Measurements from ENCODE around the gene PYDC1. TPM values are rescaled to one million over a fixed set of nuclear protein-coding genes. Genes with fewer than 3 reads are reported as not detected.

The PYDC1 gene
- total RNA-seq, 1 experiment from 2014 or later, result not detected

DNA sequence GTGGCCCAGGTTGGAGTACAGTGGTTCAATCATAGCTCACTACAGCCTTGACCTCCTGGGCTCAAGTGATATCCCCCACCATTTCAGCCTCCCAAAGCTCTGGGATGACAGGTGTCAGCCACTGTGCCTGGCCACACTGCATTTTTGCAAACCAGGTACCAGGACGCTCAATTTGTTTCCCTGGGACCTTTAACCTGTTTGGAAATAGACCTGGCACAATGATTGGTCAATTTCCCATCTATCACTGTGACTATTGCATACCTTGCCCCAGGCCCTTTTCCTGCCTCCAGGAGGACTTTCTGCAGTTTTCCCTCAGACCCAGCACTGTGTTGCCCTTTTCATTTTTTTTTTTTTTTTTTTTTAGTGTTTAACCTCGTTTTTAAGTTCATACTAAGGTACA, 48.1 kb downstream of the PYDC1 start:
- CTCF ChIA-PET, result interaction anchor here (0.7 kb wide), 1 partner anchor 774 kb away, joined by 4 read pairs; the partner anchor contains the start of gene ZNF48
- no peaks in the 10 kb centered on the region for H3K27me3 ChIP-seq (replicated peaks; ENCODE audit: control insufficient read depth, insufficient read depth, low read length)
- TF ChIP-seq, protein P1, sequence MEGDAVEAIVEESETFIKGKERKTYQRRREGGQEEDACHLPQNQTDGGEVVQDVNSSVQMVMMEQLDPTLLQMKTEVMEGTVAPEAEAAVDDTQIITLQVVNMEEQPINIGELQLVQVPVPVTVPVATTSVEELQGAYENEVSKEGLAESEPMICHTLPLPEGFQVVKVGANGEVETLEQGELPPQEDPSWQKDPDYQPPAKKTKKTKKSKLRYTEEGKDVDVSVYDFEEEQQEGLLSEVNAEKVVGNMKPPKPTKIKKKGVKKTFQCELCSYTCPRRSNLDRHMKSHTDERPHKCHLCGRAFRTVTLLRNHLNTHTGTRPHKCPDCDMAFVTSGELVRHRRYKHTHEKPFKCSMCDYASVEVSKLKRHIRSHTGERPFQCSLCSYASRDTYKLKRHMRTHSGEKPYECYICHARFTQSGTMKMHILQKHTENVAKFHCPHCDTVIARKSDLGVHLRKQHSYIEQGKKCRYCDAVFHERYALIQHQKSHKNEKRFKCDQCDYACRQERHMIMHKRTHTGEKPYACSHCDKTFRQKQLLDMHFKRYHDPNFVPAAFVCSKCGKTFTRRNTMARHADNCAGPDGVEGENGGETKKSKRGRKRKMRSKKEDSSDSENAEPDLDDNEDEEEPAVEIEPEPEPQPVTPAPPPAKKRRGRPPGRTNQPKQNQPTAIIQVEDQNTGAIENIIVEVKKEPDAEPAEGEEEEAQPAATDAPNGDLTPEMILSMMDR (IDR thresholded peaks at IDR 0.05; ENCODE audit: insufficient read depth in 1 of 2, low read depth in 1 of 2, low read length in 1 of 2, severe bottlenecking in 1 of 2, unreplicated experiment in 1 of 2), result no peak
- H3K36me3 ChIP-seq (ENCODE audit: control insufficient read depth, insufficient read depth, low read length), result no peaks in the 10 kb centered on the region
- peak; percentile 70 to 71 for DNase-seq
- H3K9me3 ChIP-seq, result no peaks in the 10 kb centered on the region
- Mint-ChIP-seq H3K4me1 (ENCODE audit: low read depth, unreplicated experiment) (peaks cover 15% of the 10 kb centered on the region), H3K36me3 (ENCODE audit: insufficient read depth, unreplicated experiment) (no peaks in the 10 kb centered on the region), H3K27me3 (ENCODE audit: insufficient read depth, unreplicated experiment) (no peaks in the 10 kb centered on the region), H3K27ac (ENCODE audit: unreplicated experiment) (no peak overlapping the region), H3K4me3 (ENCODE audit: unreplicated experiment) (no peak overlapping the region), H3K9me3 (ENCODE audit: unreplicated experiment) (no peaks in the 10 kb centered on the region)
- intact Hi-C loops (cut with micrococcal nuclease; ENCODE audit: unreplicated experiment), result no loop called here
- POLR2A ChIA-PET, result interaction anchor here (0.6 kb wide), 1 partner anchor 11 kb away, joined by 3 read pairs; the partner anchor contains the start of gene FUS
- BruUV-seq (replicated peaks), result no TSS peak
- H3K4me1 ChIP-seq, result 0 out of 2 replicates have a peak, but pooled peaks cover 3% of the 10 kb centered on the region
- H3K4me3 ChIP-seq (ENCODE audit: low read depth, low read length), result no peak overlapping the region

DNA sequence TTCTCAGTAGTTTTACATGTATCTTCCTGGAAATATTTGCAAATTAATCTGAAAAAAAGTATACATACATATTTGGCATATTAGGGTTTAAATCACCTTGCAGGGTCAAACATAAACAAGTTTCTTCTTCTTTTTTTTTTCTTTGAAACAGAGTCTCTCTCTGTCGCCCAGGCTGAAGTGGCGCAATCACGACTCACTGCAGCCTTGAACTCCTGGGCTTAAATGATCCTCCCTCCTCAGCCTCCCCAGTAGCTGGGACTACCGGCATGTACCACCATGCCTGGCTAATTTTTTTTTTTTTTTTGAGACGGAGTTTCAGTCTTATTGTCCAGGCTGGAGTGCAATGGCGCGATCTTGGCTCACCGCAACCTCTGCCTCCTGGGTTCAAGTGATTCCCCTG, 49.6 kb downstream of the PYDC1 start:
- DNase-seq, result no peak
- Mint-ChIP-seq H3K9me3 (ENCODE audit: unreplicated experiment) (no peaks in the 10 kb centered on the region), H3K4me3 (ENCODE audit: unreplicated experiment) (no peak overlapping the region), H3K4me1 (ENCODE audit: low read depth, unreplicated experiment) (peaks cover 15% of the 10 kb centered on the region), H3K27ac (ENCODE audit: unreplicated experiment) (no peak overlapping the region), H3K36me3 (ENCODE audit: insufficient read depth, unreplicated experiment) (no peaks in the 10 kb centered on the region), H3K27me3 (ENCODE audit: insufficient read depth, unreplicated experiment) (no peaks in the 10 kb centered on the region)
- Histone ChIP-seq H3K9me3 (no peaks in the 10 kb centered on the region), H3K36me3 (ENCODE audit: control insufficient read depth, insufficient read depth, low read length) (no peaks in the 10 kb centered on the region), H3K4me3 (ENCODE audit: low read depth, low read length) (no peak overlapping the region), H3K27me3 (replicated peaks; ENCODE audit: control insufficient read depth, insufficient read depth, low read length) (no peaks in the 10 kb centered on the region), H3K4me1 (0 out of 2 replicates have a peak, but pooled peaks cover 3% of the 10 kb centered on the region)
- intact Hi-C loops (cut with micrococcal nuclease; ENCODE audit: unreplicated experiment), result no loop called here
- ChIA-PET CTCF (no interaction called here), POLR2A (no interaction called here)
- TF ChIP-seq, protein P1 (IDR thresholded peaks at IDR 0.05; ENCODE audit: insufficient read depth in 1 of 2, low read depth in 1 of 2, low read length in 1 of 2, severe bottlenecking in 1 of 2, unreplicated experiment in 1 of 2), result no peak
- BruUV-seq (replicated peaks), result no TSS peak

Other genes starting within 250 kb of the PYDC1 start
- gene HSD3B7, start 231.9 kb downstream of the PYDC1 start, total RNA-seq (2022), result 1.3 and 2.4 TPM in 2 replicates
- 0.46 and 0.77 TPM in 2 replicates for gene STX1B, start 206.5 kb downstream of the PYDC1 start, total RNA-seq (2022)
- 27.9 and 29.2 TPM in 2 replicates for gene STX4, start 183.6 kb downstream of the PYDC1 start, total RNA-seq (2022)
- 8.7 and 10.8 TPM in 2 replicates for gene ZNF668, start 142.9 kb downstream of the PYDC1 start, total RNA-seq (2022)
- gene ZNF646, start 142.7 kb downstream of the PYDC1 start, total RNA-seq (2022), result 17.2 and 18.1 TPM in 2 replicates
- gene PRSS53, start 128.2 kb downstream of the PYDC1 start, total RNA-seq (2022), result 1.8 and 2.1 TPM in 2 replicates
- 61.3 and 61.4 TPM in 2 replicates for gene VKORC1, start 122.3 kb downstream of the PYDC1 start, total RNA-seq (2022)
- gene BCKDK, start 108.7 kb downstream of the PYDC1 start, total RNA-seq (2022), result 30.5 and 34.1 TPM in 2 replicates
- gene KAT8, start 99.5 kb downstream of the PYDC1 start, total RNA-seq (2022), result 46.2 and 50.2 TPM in 2 replicates
- gene PRSS8, start 81.4 kb downstream of the PYDC1 start, total RNA-seq (2022), result 237 and 271 TPM in 2 replicates
- 1.4 and 1.6 TPM in 2 replicates for gene PRSS36, start 67.1 kb downstream of the PYDC1 start, total RNA-seq (2022)
- gene FUS, start 37.0 kb downstream of the PYDC1 start, total RNA-seq (2022), result 489 and 490 TPM in 2 replicates
- gene PYCARD, start 14.4 kb downstream of the PYDC1 start, total RNA-seq (2022), result 0.49 and 0.84 TPM in 2 replicates
- gene TRIM72, start 3.0 kb downstream of the PYDC1 start, total RNA-seq (2022), result 0.07 TPM in 2 replicates
- 0.19 TPM in 1 of 2 replicates, not detected in the other for gene ITGAM, start 42.8 kb upstream of the PYDC1 start, total RNA-seq (2022)
- not detected in 2 replicates for gene ITGAX, start 138.0 kb upstream of the PYDC1 start, total RNA-seq (2022)
- gene ITGAD, start 176.2 kb upstream of the PYDC1 start, total RNA-seq (2022), result not detected in 2 replicates
- not detected in 2 replicates for gene COX6A2, start 211.2 kb upstream of the PYDC1 start, total RNA-seq (2022)
- gene ZNF843, start 225.7 kb upstream of the PYDC1 start, total RNA-seq (2022), result 0.09 and 0.30 TPM in 2 replicates
- gene ARMC5, start 242.4 kb upstream of the PYDC1 start, total RNA-seq (2022), result 9.7 and 10.2 TPM in 2 replicates

Measured in Caco-2 (cell line).